Measurements from ENCODE around the gene ATP11B. TPM values are rescaled to one million over a fixed set of nuclear protein-coding genes. Genes with fewer than 3 reads are reported as not detected.
"Not testable (repeated sequence)": the region's sequence is repeated elsewhere in the genome, so short reads cannot be mapped to it uniquely, and the experiment has no call there.

Gene ATP11B
- total and polyA plus RNA-seq, 10 of the 15 experiments (the other 5 are each of a cell fraction or from before 2014, with no cell fraction given): 10.3 to 66.9 (median 36.7) TPM

DNA sequence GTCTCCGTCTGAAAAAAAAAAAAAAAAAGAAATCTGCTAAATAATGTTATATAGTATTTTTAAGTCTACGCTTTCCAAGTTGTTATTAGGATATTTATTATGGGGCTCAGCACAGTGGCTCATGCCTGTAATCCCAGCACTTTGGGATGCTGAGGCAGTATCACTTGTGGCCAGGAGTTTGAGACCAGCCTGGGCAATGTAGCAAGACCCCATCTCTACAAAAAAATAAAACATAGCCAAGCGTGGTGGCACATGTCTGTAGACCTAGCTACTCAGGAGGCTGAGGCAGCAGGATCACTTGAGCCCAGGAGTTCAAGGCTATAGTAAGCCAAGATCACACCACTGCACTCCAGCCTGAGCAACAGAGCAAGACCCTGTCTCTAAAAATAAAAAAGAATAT lies 77.6 kb downstream of the ATP11B start:
- H3K4me1 ChIP-seq (ENCODE audit: control insufficient read depth, insufficient read depth, low read length); ATAC-seq; H3K27ac ChIP-seq (ENCODE audit: control insufficient read depth, insufficient read depth); H3K9me3 ChIP-seq (replicated peaks; ENCODE audit: control insufficient read depth, insufficient read depth, low read length); BruUV-seq (replicated peaks); in situ Hi-C loops (cut with MboI); FAIRE-seq; CTCF ChIA-PET; H3K4me3 ChIP-seq; H2AFZ ChIP-seq (ENCODE audit: control insufficient read depth, low read depth, low read length); DNase-seq (ENCODE audit: low read depth, low spot score); RAD21 ChIA-PET (ENCODE audit: unreplicated experiment); H4K20me1 ChIP-seq (ENCODE audit: control insufficient read depth, insufficient read depth); H3K9ac ChIP-seq (ENCODE audit: control insufficient read depth, insufficient read depth, low read length); SMC1A ChIA-PET (ENCODE audit: uncharacterized antibody, unreplicated experiment); H3K79me2 ChIP-seq (ENCODE audit: control insufficient read depth, insufficient read depth, low read length); H3K4me2 ChIP-seq (ENCODE audit: control insufficient read depth, insufficient read depth); intact Hi-C loops (cut with micrococcal nuclease; ENCODE audit: unreplicated experiment); H3K27me3 ChIP-seq (replicated peaks in 1 of 2; ENCODE audit: control insufficient read depth in 2 of 2, insufficient read depth in 2 of 2, low read length in 1 of 2): not testable (repeated sequence)
- POLR2A ChIA-PET: interaction anchor here (0.7 kb wide), 1 partner anchor 15 kb away, joined by 4 read pairs; no protein-coding TSS in a partner anchor
- H3K36me3 ChIP-seq (ENCODE audit: control insufficient read depth in 2 of 2, insufficient read depth in 2 of 2, low read length in 1 of 2): peaks cover 0 to 28% of the 10 kb centered on the region in 2 experiments; a peak in 3 of 4 replicates
- WGBS (ENCODE audit: insufficient coverage, insufficient replicate concordance, low lambda C conversion rate, missing lambda C conversion rate): 100% methylated on average over 2 of the region's 3 CpGs

- no TSS peak for BruUV-seq (replicated peaks)
- FAIRE-seq (no peak), ATAC-seq (no peak), DNase-seq (ENCODE audit: low read depth, low spot score) (no peak)
- no peak overlapping the region for H3K9ac ChIP-seq (ENCODE audit: control insufficient read depth, insufficient read depth, low read length)
- no peaks in the 10 kb centered on the region for H3K27me3 ChIP-seq (replicated peaks in 1 of 2; ENCODE audit: control insufficient read depth in 2 of 2, insufficient read depth in 2 of 2, low read length in 1 of 2)
- in situ Hi-C loops (cut with MboI) (no loop called here), intact Hi-C loops (cut with micrococcal nuclease; ENCODE audit: unreplicated experiment) (no loop called here)
- H3K4me2 ChIP-seq (ENCODE audit: control insufficient read depth, insufficient read depth): no peak overlapping the region
- H3K4me3 ChIP-seq: no peak overlapping the region
- CTCF ChIA-PET: interaction anchor here (0.6 to 1.4 kb wide), 5 partner anchors 165 to 466 kb away, joined by 3 to 4 read pairs (median 3); no protein-coding TSS in a partner anchor
- H3K79me2 ChIP-seq (ENCODE audit: control insufficient read depth, insufficient read depth, low read length): no peaks in the 10 kb centered on the region
- no peaks in the 10 kb centered on the region for H3K4me1 ChIP-seq (ENCODE audit: control insufficient read depth, insufficient read depth, low read length)
- H3K27ac ChIP-seq (ENCODE audit: control insufficient read depth, insufficient read depth): no peak overlapping the region
- POLR2A ChIA-PET: no interaction called here
- no peaks in the 10 kb centered on the region for H4K20me1 ChIP-seq (ENCODE audit: control insufficient read depth, insufficient read depth)
- RAD21 ChIA-PET (ENCODE audit: unreplicated experiment): no interaction called here
- WGBS (ENCODE audit: insufficient coverage, insufficient replicate concordance, low lambda C conversion rate, missing lambda C conversion rate): 100% methylated on average over 1 of the region's 1 CpG
- H3K9me3 ChIP-seq (replicated peaks; ENCODE audit: control insufficient read depth, insufficient read depth, low read length): no peaks in the 10 kb centered on the region
- H2AFZ ChIP-seq (ENCODE audit: control insufficient read depth, low read depth, low read length): no peak overlapping the region
- TF ChIP-seq GABPA (IDR thresholded peaks at IDR 0.05; ENCODE audit: low read depth) (no peak), KAT2A (conservative IDR thresholded peaks at IDR 0.05; ENCODE audit: control insufficient read depth, low read depth, low read length) (no peak), RBBP5 (conservative IDR thresholded peaks at IDR 0.05) (no peak), SREBF1 (IDR thresholded peaks at IDR 0.05; ENCODE audit: low read length) (no peak), CREB1 (IDR thresholded peaks at IDR 0.05; ENCODE audit: low read depth) (no peak), ZNF622 (IDR thresholded peaks at IDR 0.05) (no peak)
- TF ChIP-seq, protein P1, sequence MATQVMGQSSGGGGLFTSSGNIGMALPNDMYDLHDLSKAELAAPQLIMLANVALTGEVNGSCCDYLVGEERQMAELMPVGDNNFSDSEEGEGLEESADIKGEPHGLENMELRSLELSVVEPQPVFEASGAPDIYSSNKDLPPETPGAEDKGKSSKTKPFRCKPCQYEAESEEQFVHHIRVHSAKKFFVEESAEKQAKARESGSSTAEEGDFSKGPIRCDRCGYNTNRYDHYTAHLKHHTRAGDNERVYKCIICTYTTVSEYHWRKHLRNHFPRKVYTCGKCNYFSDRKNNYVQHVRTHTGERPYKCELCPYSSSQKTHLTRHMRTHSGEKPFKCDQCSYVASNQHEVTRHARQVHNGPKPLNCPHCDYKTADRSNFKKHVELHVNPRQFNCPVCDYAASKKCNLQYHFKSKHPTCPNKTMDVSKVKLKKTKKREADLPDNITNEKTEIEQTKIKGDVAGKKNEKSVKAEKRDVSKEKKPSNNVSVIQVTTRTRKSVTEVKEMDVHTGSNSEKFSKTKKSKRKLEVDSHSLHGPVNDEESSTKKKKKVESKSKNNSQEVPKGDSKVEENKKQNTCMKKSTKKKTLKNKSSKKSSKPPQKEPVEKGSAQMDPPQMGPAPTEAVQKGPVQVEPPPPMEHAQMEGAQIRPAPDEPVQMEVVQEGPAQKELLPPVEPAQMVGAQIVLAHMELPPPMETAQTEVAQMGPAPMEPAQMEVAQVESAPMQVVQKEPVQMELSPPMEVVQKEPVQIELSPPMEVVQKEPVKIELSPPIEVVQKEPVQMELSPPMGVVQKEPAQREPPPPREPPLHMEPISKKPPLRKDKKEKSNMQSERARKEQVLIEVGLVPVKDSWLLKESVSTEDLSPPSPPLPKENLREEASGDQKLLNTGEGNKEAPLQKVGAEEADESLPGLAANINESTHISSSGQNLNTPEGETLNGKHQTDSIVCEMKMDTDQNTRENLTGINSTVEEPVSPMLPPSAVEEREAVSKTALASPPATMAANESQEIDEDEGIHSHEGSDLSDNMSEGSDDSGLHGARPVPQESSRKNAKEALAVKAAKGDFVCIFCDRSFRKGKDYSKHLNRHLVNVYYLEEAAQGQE (IDR thresholded peaks at IDR 0.05; ENCODE audit: low read depth, low read length): no peak
- TF ChIP-seq, protein P2, sequence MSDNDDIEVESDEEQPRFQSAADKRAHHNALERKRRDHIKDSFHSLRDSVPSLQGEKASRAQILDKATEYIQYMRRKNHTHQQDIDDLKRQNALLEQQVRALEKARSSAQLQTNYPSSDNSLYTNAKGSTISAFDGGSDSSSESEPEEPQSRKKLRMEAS (IDR thresholded peaks at IDR 0.05; ENCODE audit: low read depth, low read length): no peak
- SMC1A ChIA-PET (ENCODE audit: uncharacterized antibody, unreplicated experiment): interaction anchor here (0.7 to 1.7 kb wide), 4 partner anchors 11 to 164 kb away, joined by 3 to 13 read pairs (median 6); no protein-coding TSS in a partner anchor
- peaks cover 0 to 14% of the 10 kb centered on the region in 2 experiments; a peak in 2 of 4 replicates for H3K36me3 ChIP-seq (ENCODE audit: control insufficient read depth in 2 of 2, insufficient read depth in 2 of 2, low read length in 1 of 2)
Measured at GRCh38 chr3:182879031-182879611, 85.8 kb downstream of the ATP11B start.
